Measurements from ENCODE around the gene SCYL3.

Gene SCYL3

GRCh38 chr1:169915150-169915549 lies 21.5 kb upstream of the SCYL3 start:
- no peak for TF ChIP-seq CTCF (IDR thresholded peaks at IDR 0.05; ENCODE audit: control insufficient read depth, extremely low read depth, insufficient read depth)
- no peak for DNase-seq (ENCODE audit: low read depth)
- H3K4me3 ChIP-seq (ENCODE audit: low read depth, low read length), result no peak overlapping the region

- TF ChIP-seq CTCF (IDR thresholded peaks at IDR 0.05; ENCODE audit: control insufficient read depth, extremely low read depth, insufficient read depth), result no peak
- DNase-seq (ENCODE audit: low read depth), result no peak
- H3K4me3 ChIP-seq (ENCODE audit: low read depth, low read length), result no peak overlapping the region
Observed at GRCh38 chr1:169914531-169914930, 20.8 kb upstream of the SCYL3 start.

- no peak for TF ChIP-seq CTCF (IDR thresholded peaks at IDR 0.05; ENCODE audit: control insufficient read depth, extremely low read depth, insufficient read depth)
- no peak for DNase-seq (ENCODE audit: low read depth)
- H3K4me3 ChIP-seq (ENCODE audit: low read depth, low read length), result no peak overlapping the region
Observed at GRCh38 chr1:169909499-169909898, 15.8 kb upstream of the SCYL3 start.

GRCh38 chr1:169906938-169907337 lies 13.2 kb upstream of the SCYL3 start:
- no peak for TF ChIP-seq CTCF (IDR thresholded peaks at IDR 0.05; ENCODE audit: control insufficient read depth, extremely low read depth, insufficient read depth)
- no peak overlapping the region for H3K4me3 ChIP-seq (ENCODE audit: low read depth, low read length)
- DNase-seq (ENCODE audit: low read depth), result no peak

- no peak for TF ChIP-seq CTCF (IDR thresholded peaks at IDR 0.05; ENCODE audit: control insufficient read depth, extremely low read depth, insufficient read depth)
- DNase-seq (ENCODE audit: low read depth), result no peak
- H3K4me3 ChIP-seq (ENCODE audit: low read depth, low read length), result no peak overlapping the region
Observed at GRCh38 chr1:169904834-169905233, 11.1 kb upstream of the SCYL3 start.

- no peak for DNase-seq (ENCODE audit: low read depth)
- H3K4me3 ChIP-seq (ENCODE audit: low read depth, low read length), result no peak overlapping the region
- TF ChIP-seq CTCF (IDR thresholded peaks at IDR 0.05; ENCODE audit: control insufficient read depth, extremely low read depth, insufficient read depth), result no peak
Observed at GRCh38 chr1:169902751-169903150, 9.1 kb upstream of the SCYL3 start.

- DNase-seq (ENCODE audit: low read depth), result no peak
- no peak overlapping the region for H3K4me3 ChIP-seq (ENCODE audit: low read depth, low read length)
- no peak for TF ChIP-seq CTCF (IDR thresholded peaks at IDR 0.05; ENCODE audit: control insufficient read depth, extremely low read depth, insufficient read depth)
Observed at GRCh38 chr1:169901115-169901514, 7.4 kb upstream of the SCYL3 start.

Measured in LNCaP clone FGC (cell line).